Measurements from ENCODE around the gene OR5AK2. TPM values are rescaled to one million over a fixed set of nuclear protein-coding genes. Genes with fewer than 3 reads are reported as not detected.
A peak's percentile ranks its signal among the peaks of the same experiment; 100 is the strongest.

OR5AK2 gene
- polyA plus RNA-seq, 2 of the 4 experiments (the other 2 are of a cell fraction) = not detected

- no peak overlapping the region for H3K4me2 ChIP-seq
- FAIRE-seq (no peak), DNase-seq (ENCODE audit: low read depth in 1 of 2, low spot score in 1 of 2) (no peak), ATAC-seq (no peak)
- CTCF ChIA-PET = no interaction called here
- WGBS (ENCODE audit: missing lambda C conversion rate) = 87% methylated on average over 2 of the region's 2 CpGs
- no peak overlapping the region for H3K27ac ChIP-seq
- no peaks in the 10 kb centered on the region for H3K9me3 ChIP-seq
- no peak overlapping the region for H3K4me3 ChIP-seq
- POLR2A ChIA-PET = no interaction called here
- no peak for TF ChIP-seq KDM5A (IDR thresholded peaks at IDR 0.05)
- TF ChIP-seq ZFP36 (IDR thresholded peaks at IDR 0.05; ENCODE audit: borderline replicate concordance, partially characterized antibody) = no peak
- TF ChIP-seq SREBF2 (IDR thresholded peaks at IDR 0.05) = no peak
- TF ChIP-seq HEYL (CRISPR knock-in tag; IDR thresholded peaks at IDR 0.05) = no peak
- TF ChIP-seq ZSCAN20 (CRISPR knock-in tag; IDR thresholded peaks at IDR 0.05) = no peak
- peak; percentile 90 for TF ChIP-seq MAFK (IDR thresholded peaks at IDR 0.05; ENCODE audit: partially characterized antibody)
- TF ChIP-seq RFX5 (IDR thresholded peaks at IDR 0.05) = no peak
- no peak for TF ChIP-seq FOSB (CRISPR knock-in tag; IDR thresholded peaks at IDR 0.05)
- no peaks in the 10 kb centered on the region for H3K4me1 ChIP-seq
Observed at GRCh38 chr11:57015679-57016078, 27.0 kb downstream of the OR5AK2 start.

- ChIA-PET POLR2A (no interaction called here), CTCF (no interaction called here)
- Histone ChIP-seq H3K4me2 (no peak overlapping the region), H3K27ac (no peak overlapping the region), H3K4me1 (no peaks in the 10 kb centered on the region), H3K9me3 (no peaks in the 10 kb centered on the region), H3K4me3 (no peak overlapping the region)
- 91% methylated on average over 2 of the region's 2 CpGs for WGBS (ENCODE audit: missing lambda C conversion rate)
- TF ChIP-seq ZC3H11A (IDR thresholded peaks at IDR 0.05) (no peak), RARB (CRISPR knock-in tag; IDR thresholded peaks at IDR 0.05) (no peak)
- FAIRE-seq (no peak), DNase-seq (ENCODE audit: low read depth in 1 of 2, low spot score in 1 of 2) (no peak), ATAC-seq (no peak)
Observed at GRCh38 chr11:57031556-57031955, 42.8 kb downstream of the OR5AK2 start.

Other genes with a start within 250 kb of the OR5AK2 start
- not detected in 2 replicates for gene OR9G4, start 240.2 kb upstream of the OR5AK2 start, polyA plus RNA-seq (2011; rRNA removed)
- not detected in 3 replicates for gene OR9G4, start 240.2 kb upstream of the OR5AK2 start, polyA plus RNA-seq (2017; fragmentation: RNase III; extraction: RNeasy Plus Mini Kit Qiagen cat#74134 plus additional on column Dnase treatment)
- 0.04 TPM in 1 of 2 replicates, not detected in the other for gene LRRC55, start 193.0 kb downstream of the OR5AK2 start, polyA plus RNA-seq (2011; rRNA removed)
- 0.01 TPM in 1 of 3 replicates, not detected in the others for gene LRRC55, start 193.0 kb downstream of the OR5AK2 start, polyA plus RNA-seq (2017; fragmentation: RNase III; extraction: RNeasy Plus Mini Kit Qiagen cat#74134 plus additional on column Dnase treatment)
- gene APLNR, start 248.3 kb downstream of the OR5AK2 start, polyA plus RNA-seq (2011; rRNA removed) = 0.08 and 0.14 TPM in 2 replicates
- gene APLNR, start 248.3 kb downstream of the OR5AK2 start, polyA plus RNA-seq (2017; fragmentation: RNase III; extraction: RNeasy Plus Mini Kit Qiagen cat#74134 plus additional on column Dnase treatment) = 0.08 to 0.09 TPM (median 0.08 TPM) in 3 replicates

Measured in A549 (cell line).